GM19351 (cell line): ENCODE results near the gene AVPR1A.
A peak's percentile ranks its signal among the peaks of the same experiment; 100 is the strongest.

ENCODE experiments used
- ATAC-seq: cut with Tn5 transposase; IDR thresholded peaks from one replicate; pipeline ENCODE4 v1.9.1; 2021; ENCODE audit warnings: mild to moderate bottlenecking, moderate library complexity; ENCODE audit not compliant: unreplicated experiment

Gene AVPR1A

GRCh38 chr12:63095369-63095980, 55.5 kb downstream of the AVPR1A start:
- ATAC-seq, result no peak

- ATAC-seq, result no peak
These were observed 57.3 kb downstream of the AVPR1A start for GRCh38 chr12:63093711-63094110.

GRCh38 chr12:63093084-63093483, 57.9 kb downstream of the AVPR1A start:
- ATAC-seq, result peak; percentile 64
